HepG2 (cell line): ENCODE data around the gene CCDC57. TPM values are rescaled to one million over a fixed set of nuclear protein-coding genes. Genes with fewer than 3 reads are reported as not detected.

Source experiments
- ADNP ChIP-seq: sonication (generic); formaldehyde crosslinking; IDR thresholded peaks from 2 replicates; pipeline ENCODE4 v1.4.0; 2020; ENCODE audit warnings: missing genetic modification reagents
- ARNT2 ChIP-seq: sonication (generic); formaldehyde crosslinking; IDR thresholded peaks from 2 replicates; pipeline ENCODE4 v1.8.0; 2022; ENCODE audit warnings: mild to moderate bottlenecking, low read depth, missing genetic modification reagents, moderate library complexity
- BCL6 ChIP-seq: IDR thresholded peaks from 2 replicates; pipeline ENCODE4 v1.6.1; 2016; ENCODE audit warnings: missing genetic modification reagents, missing compliant biosample characterization
- GPBP1L1 ChIP-seq: sonication (generic); formaldehyde crosslinking; IDR thresholded peaks from 2 replicates; pipeline ENCODE4 v1.5.0; 2020; ENCODE audit warnings: mild to moderate bottlenecking, missing genetic modification reagents
- HES4 ChIP-seq: sonication (generic); formaldehyde crosslinking; IDR thresholded peaks from 2 replicates; pipeline ENCODE4 v1.9.0; 2021; ENCODE audit warnings: mild to moderate bottlenecking, missing genetic modification reagents, borderline replicate concordance
- HMG20A ChIP-seq: IDR thresholded peaks from 2 replicates; pipeline ENCODE4 v1.6.1; 2016; ENCODE audit warnings: borderline replicate concordance
- KDM4B ChIP-seq: sonication (generic); formaldehyde crosslinking; IDR thresholded peaks from 2 replicates; pipeline ENCODE4 v1.4.0; 2020; ENCODE audit warnings: missing genetic modification reagents
- MAZ ChIP-seq, 2 experiments: sonication (generic) in 1 of 2; formaldehyde crosslinking in 1 of 2; IDR thresholded peaks; 2 replicates each; pipeline versions ENCODE4 v1.5.0 to v1.6.1; 2012 to 2020; ENCODE audit warnings: low read depth in 2 of 2, mild to moderate bottlenecking in 2 of 2, borderline replicate concordance in 1 of 2, improper control_type of control experiment in 1 of 2, low read length in 1 of 2, missing genetic modification reagents in 1 of 2, moderate library complexity in 1 of 2
- NBN ChIP-seq: fragments of 450-650 bp; conservative IDR thresholded peaks from 2 replicates; pipeline ENCODE4 v1.6.1; 2017
- NONO ChIP-seq, 2 experiments: fragments of 450-650 bp in 1 of 2; sonication (generic) in 1 of 2; formaldehyde crosslinking in 1 of 2; IDR thresholded peaks in 1 of 2; conservative IDR thresholded peaks in 1 of 2; 2 replicates each; pipeline versions ENCODE4 v1.6.1 to v1.8.0; 2017 to 2022; ENCODE audit warnings: mild to moderate bottlenecking in 1 of 2, missing genetic modification reagents in 1 of 2, moderate library complexity in 1 of 2
- SNAI1 ChIP-seq: sonication (generic); formaldehyde crosslinking; IDR thresholded peaks from 2 replicates; pipeline ENCODE4 v1.5.0; 2020; ENCODE audit warnings: mild to moderate bottlenecking, missing genetic modification reagents, borderline replicate concordance
- TOE1 ChIP-seq: sonication (generic); formaldehyde crosslinking; IDR thresholded peaks from 2 replicates; pipeline ENCODE4 v1.4.0; 2020; ENCODE audit warnings: mild to moderate bottlenecking, missing genetic modification reagents
- TRIM22 ChIP-seq: fragments of 450-650 bp; IDR thresholded peaks from 2 replicates; pipeline ENCODE4 v1.6.1; 2017
- U2AF2 ChIP-seq: fragments of 200-400 bp; formaldehyde crosslinking; IDR thresholded peaks from 2 replicates; pipeline ENCODE4 v1.6.1; 2017; ENCODE audit warnings: low read depth, mild to moderate bottlenecking, low read length
- ZBTB49 ChIP-seq: sonication (generic); formaldehyde crosslinking; IDR thresholded peaks from 2 replicates; pipeline ENCODE4 v1.4.0; 2020; ENCODE audit warnings: missing genetic modification reagents, borderline replicate concordance
- ZNF260 ChIP-seq: sonication (generic); formaldehyde crosslinking; IDR thresholded peaks from 2 replicates; pipeline ENCODE4 v1.4.0; 2020; ENCODE audit warnings: missing genetic modification reagents, low read depth, mild to moderate bottlenecking, borderline replicate concordance
- ZNF296 ChIP-seq: sonication (generic); formaldehyde crosslinking; conservative IDR thresholded peaks from 2 replicates; pipeline ENCODE4 v1.5.0; 2020; ENCODE audit warnings: mild to moderate bottlenecking, missing genetic modification reagents
- ZNF30 ChIP-seq: sonication (generic); formaldehyde crosslinking; IDR thresholded peaks from 2 replicates; pipeline ENCODE4 v1.5.0; 2020; ENCODE audit warnings: mild to moderate bottlenecking, missing genetic modification reagents
- ZSCAN25 ChIP-seq: sonication (generic); formaldehyde crosslinking; IDR thresholded peaks from 2 replicates; pipeline ENCODE4 v1.8.0; 2022; ENCODE audit warnings: mild to moderate bottlenecking, missing genetic modification reagents
- polyA plus RNA-seq, 8 experiments: library from polyadenylated mRNA; depleted of rRNA in 3 of 8; stranded (reverse) in 7 of 8; unstranded in 1 of 8; fragments of >200 nt; fragmentation: Illumina TruSeq in 4 of 8; extraction: Trizol in 4 of 8; gene quantifications; 2 replicates each; pipeline versions ENCODE4 v1.2.1 to v1.2.3, GENCODE V29; 2011 to 2016; ENCODE audit warnings: low read depth in 4 of 8, missing spikeins in 1 of 8, mixed read lengths in 1 of 8; ENCODE audit not compliant: insufficient read depth in 1 of 8
- total RNA-seq, 5 experiments: library from RNA; depleted of rRNA; stranded (reverse); fragments of >200 nt; fragmentation: Illumina TruSeq; extraction: Trizol; gene quantifications; 2 replicates each; pipeline ENCODE4 v1.2.3, GENCODE V29; 2016; ENCODE audit warnings: low read depth in 1 of 5
- TF ChIP-seq, protein P1 (sequence below): IDR thresholded peaks from 2 replicates; pipeline ENCODE4 v1.6.1; 2018; ENCODE audit warnings: missing genetic modification reagents
- TF ChIP-seq, protein P2 (sequence below): sonication (generic); formaldehyde crosslinking; IDR thresholded peaks from 2 replicates; pipeline ENCODE4 v1.8.0; 2022; ENCODE audit warnings: mild to moderate bottlenecking, missing genetic modification reagents

CCDC57 gene
- total and polyA plus RNA-seq, 2 of the 13 experiments (the other 11 are each of a cell fraction or from before 2014, with no cell fraction given) = 59.3 to 59.9 TPM

GRCh38 chr17:82065638-82066303, 146.9 kb downstream of the CCDC57 start, which contains the start of gene DUS1L (continued):
- TF ChIP-seq, protein P1, sequence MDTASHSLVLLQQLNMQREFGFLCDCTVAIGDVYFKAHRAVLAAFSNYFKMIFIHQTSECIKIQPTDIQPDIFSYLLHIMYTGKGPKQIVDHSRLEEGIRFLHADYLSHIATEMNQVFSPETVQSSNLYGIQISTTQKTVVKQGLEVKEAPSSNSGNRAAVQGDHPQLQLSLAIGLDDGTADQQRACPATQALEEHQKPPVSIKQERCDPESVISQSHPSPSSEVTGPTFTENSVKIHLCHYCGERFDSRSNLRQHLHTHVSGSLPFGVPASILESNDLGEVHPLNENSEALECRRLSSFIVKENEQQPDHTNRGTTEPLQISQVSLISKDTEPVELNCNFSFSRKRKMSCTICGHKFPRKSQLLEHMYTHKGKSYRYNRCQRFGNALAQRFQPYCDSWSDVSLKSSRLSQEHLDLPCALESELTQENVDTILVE = peak; percentile 99
- TF ChIP-seq ZNF260 (CRISPR knock-in tag) (no peak), MAZ (IDR thresholded peaks at IDR 0.05; ENCODE audit: borderline replicate concordance, low read depth, low read length) (peak; percentile 67; the same call in 1 of the 2 replicates), MAZ (CRISPR knock-in tag; IDR thresholded peaks at IDR 0.05; ENCODE audit: low read depth) (peak; percentile 93), TOE1 (peak; percentile 41; the same call in 1 of the 2 replicates), TRIM22 (no peak), ARNT2 (peak; percentile 85; the same call in 1 of the 2 replicates), NONO (IDR thresholded peaks at IDR 0.05) (no peak), NONO (CRISPR knock-in tag; conservative IDR thresholded peaks at IDR 0.05) (peak; percentile 96; the same call in 1 of the 2 replicates), HMG20A (CRISPR knock-in tag) (no peak), KDM4B (peak; percentile 82; the same call in 1 of the 2 replicates), ZNF30 (no peak), NBN (no peak), ADNP (CRISPR knock-in tag) (no peak), ZSCAN25 (CRISPR knock-in tag) (peak; percentile 65), ZBTB49 (CRISPR knock-in tag) (peak; percentile 96; the same call in 1 of the 2 replicates), HES4 (CRISPR knock-in tag) (0 out of 2 replicates have a peak, but pooled peaks have one; percentile 56), BCL6 (CRISPR knock-in tag) (peak; percentile 75), SNAI1 (CRISPR knock-in tag) (no peak; the same call in 1 of the 2 replicates), ZNF296 (CRISPR knock-in tag) (peak; percentile 50; the same call in 1 of the 2 replicates), GPBP1L1 (CRISPR knock-in tag) (no peak), U2AF2 (0 out of 2 replicates have a peak, but pooled peaks have one; percentile 32)
- TF ChIP-seq, protein P2, sequence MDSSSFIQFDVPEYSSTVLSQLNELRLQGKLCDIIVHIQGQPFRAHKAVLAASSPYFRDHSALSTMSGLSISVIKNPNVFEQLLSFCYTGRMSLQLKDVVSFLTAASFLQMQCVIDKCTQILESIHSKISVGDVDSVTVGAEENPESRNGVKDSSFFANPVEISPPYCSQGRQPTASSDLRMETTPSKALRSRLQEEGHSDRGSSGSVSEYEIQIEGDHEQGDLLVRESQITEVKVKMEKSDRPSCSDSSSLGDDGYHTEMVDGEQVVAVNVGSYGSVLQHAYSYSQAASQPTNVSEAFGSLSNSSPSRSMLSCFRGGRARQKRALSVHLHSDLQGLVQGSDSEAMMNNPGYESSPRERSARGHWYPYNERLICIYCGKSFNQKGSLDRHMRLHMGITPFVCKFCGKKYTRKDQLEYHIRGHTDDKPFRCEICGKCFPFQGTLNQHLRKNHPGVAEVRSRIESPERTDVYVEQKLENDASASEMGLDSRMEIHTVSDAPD = peak; percentile 70; the same call in 1 of the 2 replicates
